Esophagus squamous epithelium (tissue), 5 donors: Measurements from ENCODE around the gene MNAT1. TPM values are rescaled to one million over a fixed set of nuclear protein-coding genes. Genes with fewer than 3 reads are reported as not detected.

ENCODE experiments used
- DNase-seq: peaks from one replicate; lab custom pipeline; 2025; lab: John Stamatoyannopoulos, UW
- H3K27ac ChIP-seq, 4 donors: fragments of 200-600 bp; sonication (generic); one replicate each; pipeline ENCODE4 v1.5.1; 2016 to 2019; ENCODE audit warnings: mild to moderate bottlenecking in 1 of 4
- H3K27me3 ChIP-seq, 4 donors: fragments of 200-600 bp; sonication (generic); 1 replicate in 3 of 4; 2 replicates in 1 of 4; pipeline versions ENCODE4 v1.5.1 to v1.6.0; 2017 to 2021; ENCODE audit warnings: antibody characterized with exemption in 1 of 4
- H3K36me3 ChIP-seq, 3 donors: fragments of 200-600 bp; sonication (generic); one replicate each; pipeline ENCODE4 v1.5.1; 2016 to 2019
- H3K4me1 ChIP-seq, 3 donors: fragments of 200-600 bp; sonication (generic); one replicate each; pipeline ENCODE4 v1.5.1; 2017 to 2019
- H3K4me3 ChIP-seq, 4 donors: fragments of 200-600 bp; sonication (generic); 1 replicate in 3 of 4; 2 replicates in 1 of 4; pipeline ENCODE4 v1.5.1; 2016 to 2019; ENCODE audit warnings: mild to moderate bottlenecking in 2 of 4, moderate library complexity in 1 of 4
- H3K9me3 ChIP-seq, 3 donors: fragments of 200-600 bp; sonication (generic); one replicate each; pipeline ENCODE4 v1.5.1; 2016 to 2019
- POLR2A ChIP-seq, 4 donors: fragments of 450-650 bp; IDR thresholded peaks; one replicate each; pipeline ENCODE4 v1.6.1; 2017; ENCODE audit warnings: antibody characterized with exemption in 4 of 4, mild to moderate bottlenecking in 4 of 4, moderate library complexity in 3 of 4
- WGBS, 2 donors: methylation state at CpG; one replicate each; pipeline ENCODE4 v1.1.5; 2018; 5-methylcytosine and 5-hydroxymethylcytosine counted together
- intact Hi-C: fragments of 100-400 bp; cut with DNase I; formaldehyde crosslinking; loops from one replicate; pipeline ENCODE4 v1.15.0; 2022
- small RNA-seq, 4 donors: library from RNA; depleted of rRNA; stranded (forward); fragments of <200 nt; gene quantifications; one replicate each; pipeline ENCODE3, GENCODE V24; 2016
- total RNA-seq, 4 donors: library from RNA; depleted of rRNA; stranded (reverse); fragments of >200 nt; gene quantifications; one replicate each; pipeline ENCODE4 v1.1.0, GENCODE V29; 2016
- TF ChIP-seq, protein P1 (sequence below), 6 experiments: fragments of 450-650 bp in 4 of 6; fragments of 200-600 bp in 2 of 6; sonication (generic) in 2 of 6; IDR thresholded peaks; one replicate each; pipeline ENCODE4 v1.5.1; 2016 to 2019; ENCODE audit warnings: antibody characterized with exemption in 6 of 6, mild to moderate bottlenecking in 4 of 6, moderate library complexity in 4 of 6
- donor health status: DM: yes; HTN: yes; CAD: no.

MNAT1 gene
- total RNA-seq, 4 donors from 2014 or later = 16.7 to 39.1 (median 24.4) TPM

- H3K4me3 ChIP-seq = no peak overlapping the region
- intact Hi-C loops = no loop called here
- peaks cover 0 to 9% (median 0%) of the 10 kb centered on the region in 3 donors for H3K36me3 ChIP-seq
- no peaks in the 10 kb centered on the region for H3K4me1 ChIP-seq
- 85 to 87% methylated on average over 2 of the region's 2 CpGs for WGBS, 2 donors
- no peak for TF ChIP-seq POLR2A (IDR thresholded peaks at IDR 0.05)
- TF ChIP-seq, protein P1, sequence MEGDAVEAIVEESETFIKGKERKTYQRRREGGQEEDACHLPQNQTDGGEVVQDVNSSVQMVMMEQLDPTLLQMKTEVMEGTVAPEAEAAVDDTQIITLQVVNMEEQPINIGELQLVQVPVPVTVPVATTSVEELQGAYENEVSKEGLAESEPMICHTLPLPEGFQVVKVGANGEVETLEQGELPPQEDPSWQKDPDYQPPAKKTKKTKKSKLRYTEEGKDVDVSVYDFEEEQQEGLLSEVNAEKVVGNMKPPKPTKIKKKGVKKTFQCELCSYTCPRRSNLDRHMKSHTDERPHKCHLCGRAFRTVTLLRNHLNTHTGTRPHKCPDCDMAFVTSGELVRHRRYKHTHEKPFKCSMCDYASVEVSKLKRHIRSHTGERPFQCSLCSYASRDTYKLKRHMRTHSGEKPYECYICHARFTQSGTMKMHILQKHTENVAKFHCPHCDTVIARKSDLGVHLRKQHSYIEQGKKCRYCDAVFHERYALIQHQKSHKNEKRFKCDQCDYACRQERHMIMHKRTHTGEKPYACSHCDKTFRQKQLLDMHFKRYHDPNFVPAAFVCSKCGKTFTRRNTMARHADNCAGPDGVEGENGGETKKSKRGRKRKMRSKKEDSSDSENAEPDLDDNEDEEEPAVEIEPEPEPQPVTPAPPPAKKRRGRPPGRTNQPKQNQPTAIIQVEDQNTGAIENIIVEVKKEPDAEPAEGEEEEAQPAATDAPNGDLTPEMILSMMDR (IDR thresholded peaks at IDR 0.05) = no peak
- no peak overlapping the region for H3K27ac ChIP-seq
- DNase-seq = no peak
- H3K27me3 ChIP-seq = no peaks in the 10 kb centered on the region
- no peaks in the 10 kb centered on the region for H3K9me3 ChIP-seq
These were observed 265.0 kb downstream of the MNAT1 start for GRCh38 chr14:60999536-60999935.

- DNase-seq = no peak
- WGBS, 2 donors = 86 to 100% methylated on average over 1 of the region's 1 CpG
- TF ChIP-seq POLR2A (IDR thresholded peaks at IDR 0.05) = no peak
- TF ChIP-seq, protein P1 (IDR thresholded peaks at IDR 0.05) = no peak
- Histone ChIP-seq H3K36me3 (peaks cover 0 to 2% (median 0%) of the 10 kb centered on the region in 3 donors), H3K4me3 (no peak overlapping the region), H3K27ac (no peak overlapping the region), H3K27me3 (no peaks in the 10 kb centered on the region), H3K4me1 (no peaks in the 10 kb centered on the region), H3K9me3 (no peaks in the 10 kb centered on the region)
- intact Hi-C loops = no loop called here
These were observed 269.0 kb downstream of the MNAT1 start for GRCh38 chr14:61003571-61003970.

DNA sequence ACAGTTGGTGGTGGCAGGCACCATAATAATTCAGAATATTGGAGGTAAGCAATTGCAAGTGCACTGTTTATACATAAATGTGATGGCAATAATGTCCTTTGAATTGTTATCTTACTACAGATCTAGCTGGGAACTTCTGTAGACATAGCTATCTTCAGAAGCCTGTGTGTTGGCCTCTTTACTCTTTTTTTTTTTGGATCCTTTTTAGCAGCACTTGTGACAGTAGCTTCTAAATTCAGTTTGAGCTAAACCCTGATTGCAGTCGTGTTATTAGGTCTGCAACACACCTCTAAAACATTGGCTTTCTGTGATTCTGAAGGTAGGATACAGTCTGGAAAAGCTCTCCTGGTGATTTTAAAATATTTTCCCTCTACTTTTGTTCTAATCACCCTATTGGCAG is 285.0 kb downstream of the MNAT1 start:
- H3K27ac ChIP-seq = no peak overlapping the region
- no peaks in the 10 kb centered on the region for H3K4me1 ChIP-seq
- peaks cover 0 to 4% (median 0%) of the 10 kb centered on the region in 3 donors for H3K36me3 ChIP-seq
- DNase-seq = no peak
- no peak overlapping the region for H3K4me3 ChIP-seq
- intact Hi-C loops = no loop called here
- H3K9me3 ChIP-seq = no peaks in the 10 kb centered on the region
- 78 to 89% methylated on average over 1 of the region's 1 CpG for WGBS, 2 donors
- no peaks in the 10 kb centered on the region for H3K27me3 ChIP-seq
- TF ChIP-seq POLR2A (IDR thresholded peaks at IDR 0.05) = no peak
- TF ChIP-seq, protein P1 (IDR thresholded peaks at IDR 0.05) = no peak

Small RNA genes lying within 50 kb of the gene (small RNA-seq; reads per million reads assigned to genes)
- 0 reads per million in 4 donors for gene RNU6-398P

Other genes starting within 250 kb of the MNAT1 start
- not detected for gene C14orf39, start 248.7 kb upstream of the MNAT1 start, total RNA-seq
- gene SIX6, start 225.6 kb upstream of the MNAT1 start, total RNA-seq = not detected
- under 1 TPM in 1 of 4 donors, not detected in 3; 0.23 TPM for gene SIX1, start 85.3 kb upstream of the MNAT1 start, total RNA-seq
- under 1 TPM; 0.49 to 0.82 (median 0.64) TPM for gene SIX4, start 10.4 kb upstream of the MNAT1 start, total RNA-seq
- gene TRMT5, start 246.3 kb downstream of the MNAT1 start, total RNA-seq = 10 to 100 TPM in 1 of 4 donors, 1 to 10 TPM in 3; 5.7 to 13.0 (median 7.8) TPM
- gene SLC38A6, start 246.5 kb downstream of the MNAT1 start, total RNA-seq = 10 to 100 TPM in 1 of 4 donors, 1 to 10 TPM in 3; 2.5 to 14.1 (median 8.1) TPM